GM23338 (cell line): ENCODE data around the gene CNR1.

Experiments used
- CREB1 ChIP-seq: fragments of 250-450 bp; sonication (Bioruptor Pico); IDR thresholded peaks from 2 replicates; pipeline ENCODE4 v1.5.0; 2020; ENCODE audit warnings: low read depth, mild to moderate bottlenecking, moderate library complexity
- CTCF ChIP-seq, 2 experiments: fragments of 200-600 bp in 1 of 2; sonication (generic) in 1 of 2; conservative IDR thresholded peaks; 2 replicates each; pipeline versions ENCODE4 v1.5.1 to v1.6.1; 2016 to 2017; ENCODE audit warnings: antibody characterized with exemption in 2 of 2, low read depth in 2 of 2, mild to moderate bottlenecking in 2 of 2, moderate library complexity in 1 of 2
- ETS1 ChIP-seq: IDR thresholded peaks from 2 replicates; pipeline ENCODE4 v1.6.1; 2016; ENCODE audit warnings: antibody characterized with exemption
- EZH2 ChIP-seq: fragments of 200-600 bp; sonication (generic); IDR thresholded peaks from one replicate; pipeline ENCODE4 v1.8.0; 2017; ENCODE audit warnings: antibody characterized with exemption, mild to moderate bottlenecking, low read depth; ENCODE audit not compliant: unreplicated experiment
- EZH2phosphoT487 ChIP-seq: fragments of 200-600 bp; sonication (generic); IDR thresholded peaks from one replicate; pipeline ENCODE4 v1.8.1; 2018; ENCODE audit warnings: antibody characterized with exemption; ENCODE audit not compliant: unreplicated experiment
- JUNB ChIP-seq: IDR thresholded peaks from one replicate; pipeline ENCODE4 v1.6.1; 2016; ENCODE audit warnings: antibody characterized with exemption; ENCODE audit not compliant: unreplicated experiment
- POLR2AphosphoS5 ChIP-seq: IDR thresholded peaks from 2 replicates; pipeline ENCODE4 v1.6.1; 2016; ENCODE audit warnings: antibody characterized with exemption, low read depth
- STAT1 ChIP-seq: IDR thresholded peaks from one replicate; pipeline ENCODE4 v1.6.1; 2016; ENCODE audit warnings: antibody characterized with exemption; ENCODE audit not compliant: unreplicated experiment
- ZNF331 ChIP-seq: fragments of 250-450 bp; sonication (Bioruptor Pico); IDR thresholded peaks from 2 replicates; pipeline ENCODE4 v1.5.0; 2020; ENCODE audit warnings: low read depth, mild to moderate bottlenecking, moderate library complexity
- TF ChIP-seq, protein P1 (sequence below): IDR thresholded peaks from one replicate; pipeline ENCODE4 v1.6.1; 2018; ENCODE audit warnings: antibody characterized with exemption; ENCODE audit not compliant: unreplicated experiment

DNA sequence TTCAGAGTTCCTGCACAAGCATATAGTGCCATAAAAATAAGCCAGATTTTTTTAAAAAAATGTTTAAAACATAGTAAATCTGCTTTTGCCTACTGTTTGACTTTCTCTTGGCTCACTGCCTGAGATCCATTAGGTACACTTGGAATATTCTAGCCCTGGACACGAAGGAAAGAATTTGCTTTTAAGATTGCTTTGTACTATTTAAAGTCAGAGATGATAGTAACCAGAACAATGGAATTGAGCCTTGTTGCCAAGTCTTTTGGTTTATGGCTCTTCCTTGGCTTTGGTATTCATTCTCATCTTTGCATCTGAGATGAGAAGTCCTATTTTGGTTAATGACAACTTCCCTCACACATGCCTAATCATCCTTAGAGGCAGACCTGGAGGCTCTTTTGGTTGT lies 32.4 kb downstream of the CNR1 start:
- TF ChIP-seq CTCF (conservative IDR thresholded peaks at IDR 0.05; ENCODE audit: low read depth in 2 of 2): no peak
- no peak for TF ChIP-seq POLR2AphosphoS5
- TF ChIP-seq, protein P1, sequence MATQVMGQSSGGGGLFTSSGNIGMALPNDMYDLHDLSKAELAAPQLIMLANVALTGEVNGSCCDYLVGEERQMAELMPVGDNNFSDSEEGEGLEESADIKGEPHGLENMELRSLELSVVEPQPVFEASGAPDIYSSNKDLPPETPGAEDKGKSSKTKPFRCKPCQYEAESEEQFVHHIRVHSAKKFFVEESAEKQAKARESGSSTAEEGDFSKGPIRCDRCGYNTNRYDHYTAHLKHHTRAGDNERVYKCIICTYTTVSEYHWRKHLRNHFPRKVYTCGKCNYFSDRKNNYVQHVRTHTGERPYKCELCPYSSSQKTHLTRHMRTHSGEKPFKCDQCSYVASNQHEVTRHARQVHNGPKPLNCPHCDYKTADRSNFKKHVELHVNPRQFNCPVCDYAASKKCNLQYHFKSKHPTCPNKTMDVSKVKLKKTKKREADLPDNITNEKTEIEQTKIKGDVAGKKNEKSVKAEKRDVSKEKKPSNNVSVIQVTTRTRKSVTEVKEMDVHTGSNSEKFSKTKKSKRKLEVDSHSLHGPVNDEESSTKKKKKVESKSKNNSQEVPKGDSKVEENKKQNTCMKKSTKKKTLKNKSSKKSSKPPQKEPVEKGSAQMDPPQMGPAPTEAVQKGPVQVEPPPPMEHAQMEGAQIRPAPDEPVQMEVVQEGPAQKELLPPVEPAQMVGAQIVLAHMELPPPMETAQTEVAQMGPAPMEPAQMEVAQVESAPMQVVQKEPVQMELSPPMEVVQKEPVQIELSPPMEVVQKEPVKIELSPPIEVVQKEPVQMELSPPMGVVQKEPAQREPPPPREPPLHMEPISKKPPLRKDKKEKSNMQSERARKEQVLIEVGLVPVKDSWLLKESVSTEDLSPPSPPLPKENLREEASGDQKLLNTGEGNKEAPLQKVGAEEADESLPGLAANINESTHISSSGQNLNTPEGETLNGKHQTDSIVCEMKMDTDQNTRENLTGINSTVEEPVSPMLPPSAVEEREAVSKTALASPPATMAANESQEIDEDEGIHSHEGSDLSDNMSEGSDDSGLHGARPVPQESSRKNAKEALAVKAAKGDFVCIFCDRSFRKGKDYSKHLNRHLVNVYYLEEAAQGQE: no peak
- TF ChIP-seq EZH2: no peak
- no peak for TF ChIP-seq JUNB
- no peak for TF ChIP-seq EZH2phosphoT487
- no peak for TF ChIP-seq ETS1
- no peak for TF ChIP-seq CREB1 (CRISPR knock-in tag)
- TF ChIP-seq ZNF331 (CRISPR knock-in tag): no peak
- TF ChIP-seq STAT1: no peak
